NCI-H2081 treated with DMSO at 0.1 percent for 48 hours (cell line): ENCODE results near the gene ST3GAL3.

Source experiments
- DNase-seq: peaks from one replicate; lab custom pipeline; 2025; lab: John Stamatoyannopoulos, UW

ST3GAL3 gene

GRCh38 chr1:43965316-43965715, 258.0 kb downstream of the ST3GAL3 start:
- no peak for DNase-seq

GRCh38 chr1:43968348-43968948, 261.1 kb downstream of the ST3GAL3 start:
- DNase-seq, result no peak

GRCh38 chr1:43969416-43969745, 262.0 kb downstream of the ST3GAL3 start:
- DNase-seq, result no peak

GRCh38 chr1:43969746-43970466, 262.6 kb downstream of the ST3GAL3 start, which contains the start of gene DPH2:
Gene DPH2 (plus strand): TSS chr1:43970010. CDS start chr1:43970176, 166 bp downstream.
- peak; percentile 94 for DNase-seq

- no peak for DNase-seq
These were observed 263.2 kb downstream of the ST3GAL3 start for GRCh38 chr1:43970502-43970901.

GRCh38 chr1:43970911-43971310, 263.6 kb downstream of the ST3GAL3 start:
- no peak for DNase-seq

GRCh38 chr1:43971336-43971980, 264.1 kb downstream of the ST3GAL3 start:
- no peak for DNase-seq

- no peak for DNase-seq
These were observed 266.7 kb downstream of the ST3GAL3 start for GRCh38 chr1:43973981-43974442.

GRCh38 chr1:43974443-43975248, 267.3 kb downstream of the ST3GAL3 start, which contains the start of gene ATP6V0B:
Gene ATP6V0B (plus strand): TSS chr1:43974960. CDS start chr1:43975041, 81 bp downstream.
- DNase-seq, result peak; percentile 92

- no peak for DNase-seq
These were observed 268.1 kb downstream of the ST3GAL3 start for GRCh38 chr1:43975249-43975961.

GRCh38 chr1:43976045-43976444, 268.7 kb downstream of the ST3GAL3 start:
- no peak for DNase-seq

- DNase-seq, result no peak
These were observed 269.6 kb downstream of the ST3GAL3 start for GRCh38 chr1:43976890-43977289.

GRCh38 chr1:43977376-43978263, 270.3 kb downstream of the ST3GAL3 start:
- DNase-seq, result no peak

GRCh38 chr1:43978264-43978550, 270.9 kb downstream of the ST3GAL3 start:
- DNase-seq, result no peak

GRCh38 chr1:43978551-43979260, 271.4 kb downstream of the ST3GAL3 start, which contains the start of gene B4GALT2:
Gene B4GALT2 (plus strand): TSS chr1:43979210. CDS start chr1:43981161, 1,951 bp downstream.
- no peak for DNase-seq

- DNase-seq, result no peak
These were observed 271.9 kb downstream of the ST3GAL3 start for GRCh38 chr1:43979261-43979527.

- DNase-seq, result no peak
These were observed 272.4 kb downstream of the ST3GAL3 start for GRCh38 chr1:43979528-43980254.

GRCh38 chr1:43980255-43981134, 273.2 kb downstream of the ST3GAL3 start:
- DNase-seq, result no peak
